B cell (primary cell): ENCODE measurements around the gene VAV2. TPM values are rescaled to one million over a fixed set of nuclear protein-coding genes. Genes with fewer than 3 reads are reported as not detected.
A peak's percentile ranks its signal among the peaks of the same experiment; 100 is the strongest.

Source experiments
- ATAC-seq: fragments of 200-7000 bp; cut with Tn5 transposase; one replicate; pipeline ENCODE4 v1.10.0; 2021; ENCODE audit warnings: low read depth, mild to moderate bottlenecking, moderate number of reproducible peaks, moderate library complexity
- CTCF ChIA-PET: fragments of 350-600 bp; sonication (Branson Sonifier 250); formaldehyde crosslinking; loops from one replicate; lab custom pipeline; 2021; ENCODE audit warnings: antibody characterized with exemption, inconsistent platforms; lab: Charles Lee
- POLR2A ChIA-PET: fragments of 350-600 bp; sonication (Branson Sonifier 250); formaldehyde crosslinking; loops from one replicate; lab custom pipeline; 2021; ENCODE audit warnings: antibody characterized with exemption; lab: Charles Lee
- DNase-seq: peaks from one replicate; pipeline ENCODE4 v3.0.0; 2013
- H2AFZ ChIP-seq: 2 replicates; pipeline ENCODE4 v1.6.1; 2012; ENCODE audit warnings: mild to moderate bottlenecking, low read depth, low read length; ENCODE audit not compliant: insufficient read depth, poor library complexity, severe bottlenecking
- H3K27ac ChIP-seq, 2 donors: 1 replicate in 1 of 2; 2 replicates in 1 of 2; pipeline ENCODE4 v1.5.1; 2012 to 2013; ENCODE audit warnings: low read length in 2 of 2, mild to moderate bottlenecking in 2 of 2, moderate library complexity in 1 of 2
- H3K27me3 ChIP-seq, 4 experiments: fragments of 200-600 bp in 1 of 4; sonication (generic) in 1 of 4; replicated peaks in 1 of 4; 1 replicate in 2 of 4; 2 replicates in 2 of 4; pipeline versions ENCODE4 v1.6.1 to v1.7.0; 2013 to 2016; ENCODE audit warnings: low read length in 3 of 4, mild to moderate bottlenecking in 2 of 4, mixed read lengths in 1 of 4, moderate library complexity in 1 of 4; ENCODE audit not compliant: insufficient read depth in 4 of 4, control insufficient read depth in 3 of 4; ENCODE audit errors: control extremely low read depth in 1 of 4
- H3K36me3 ChIP-seq, 2 experiments: replicated peaks in 1 of 2; 1 replicate in 1 of 2; 2 replicates in 1 of 2; pipeline versions ENCODE4 v1.6.1 to v1.7.1; 2013; ENCODE audit warnings: low read length in 1 of 2; ENCODE audit not compliant: insufficient read depth in 2 of 2, control insufficient read depth in 1 of 2; ENCODE audit errors: control extremely low read depth in 1 of 2, extremely low read depth in 1 of 2
- H3K4me1 ChIP-seq, 2 donors: fragments of 200-600 bp in 1 of 2; sonication (generic) in 1 of 2; 1 replicate in 1 of 2; 2 replicates in 1 of 2; pipeline versions ENCODE4 v1.5.1 to v1.6.1; 2013 to 2017; ENCODE audit warnings: low read length in 2 of 2; ENCODE audit not compliant: control insufficient read depth in 2 of 2, insufficient read depth in 2 of 2
- H3K4me2 ChIP-seq: replicated peaks from 2 replicates; pipeline ENCODE3; 2012; ENCODE audit warnings: mild to moderate bottlenecking, low read depth, low read length; ENCODE audit not compliant: poor library complexity, severe bottlenecking
- H3K4me3 ChIP-seq, 5 experiments: fragments of 200-600 bp in 1 of 5; sonication (generic) in 1 of 5; 1 replicate in 3 of 5; 2 replicates in 2 of 5; pipeline versions ENCODE4 v1.5.1 to v1.7.0; 2011 to 2016; ENCODE audit warnings: low read length in 4 of 5, mild to moderate bottlenecking in 4 of 5, low read depth in 2 of 5, control low read depth in 1 of 5, moderate library complexity in 1 of 5; ENCODE audit not compliant: insufficient read depth in 1 of 5; ENCODE audit errors: control extremely low read depth in 1 of 5, extremely low read depth in 1 of 5
- H3K79me2 ChIP-seq: fragments of 200-600 bp; sonication (generic); one replicate; pipeline ENCODE4 v1.6.0; 2016; ENCODE audit warnings: low read length; ENCODE audit not compliant: control insufficient read depth, insufficient read depth
- H3K9ac ChIP-seq: fragments of 200-600 bp; sonication (generic); 2 replicates; pipeline ENCODE4 v1.6.1; 2017; ENCODE audit warnings: mild to moderate bottlenecking, low read length, moderate library complexity
- H3K9me3 ChIP-seq, 3 donors: one replicate each; pipeline versions ENCODE4 v1.6.1 to v1.7.1; 2013; ENCODE audit warnings: low read length in 2 of 3; ENCODE audit not compliant: control insufficient read depth in 2 of 3, insufficient read depth in 1 of 3; ENCODE audit errors: control extremely low read depth in 1 of 3
- H4K20me1 ChIP-seq: 2 replicates; pipeline ENCODE4 v1.6.0; 2012; ENCODE audit warnings: mild to moderate bottlenecking, low read length; ENCODE audit not compliant: insufficient read depth, control insufficient read depth, poor library complexity, severe bottlenecking
- H3K27ac Mint-ChIP-seq: one replicate; pipeline ENCODE4 v1.8.0; 2021; ENCODE audit warnings: mixed read lengths
- H3K27me3 Mint-ChIP-seq: one replicate; pipeline ENCODE4 v1.8.0; 2021; ENCODE audit warnings: mixed read lengths
- H3K4me1 Mint-ChIP-seq: one replicate; pipeline ENCODE4 v1.8.0; 2021; ENCODE audit warnings: mixed read lengths
- H3K4me3 Mint-ChIP-seq: one replicate; pipeline ENCODE4 v1.8.0; 2021; ENCODE audit warnings: mixed read lengths
- H3K9me3 Mint-ChIP-seq: one replicate; pipeline ENCODE4 v1.8.0; 2022; ENCODE audit warnings: mixed read lengths; ENCODE audit not compliant: insufficient read depth
- EZH2 ChIP-seq: IDR thresholded peaks from 2 replicates; pipeline ENCODE4 v1.6.1; 2012; ENCODE audit warnings: borderline replicate concordance, low read depth, mild to moderate bottlenecking, moderate library complexity, low read length; ENCODE audit not compliant: insufficient read depth, poor library complexity, severe bottlenecking
- WGBS: methylation state at CpG from one replicate; pipeline ENCODE4 v1.1.5; 2013; ENCODE audit warnings: missing lambda C conversion rate; ENCODE audit not compliant: insufficient coverage; 5-methylcytosine and 5-hydroxymethylcytosine counted together
- intact Hi-C: fragments of 100-400 bp; cut with micrococcal nuclease; formaldehyde crosslinking; loops from one replicate; pipeline ENCODE4 v1.10.0; 2022
- polyA plus RNA-seq: library from polyadenylated mRNA; depleted of rRNA; stranded (reverse); fragments of >200 nt; gene quantifications from 2 replicates; pipeline ENCODE4 v1.2.3, GENCODE V29; 2012
- total RNA-seq, 2 donors: library from RNA; stranded (reverse); fragments of 120-200 nt in 1 of 2; gene quantifications; 1 replicate in 1 of 2; 2 replicates in 1 of 2; pipeline versions ENCODE4 v1.2.3 to v1.2.4, GENCODE V29; 2013 to 2022
- TF ChIP-seq, protein P1 (sequence below): fragments of 200-600 bp; IDR thresholded peaks from one replicate; pipeline ENCODE4 v1.8.0; 2022; ENCODE audit warnings: antibody characterized with exemption, mild to moderate bottlenecking

VAV2 gene
- total and polyA plus RNA-seq, 2 donors (not counting 1 experiment from before 2014, with no cell fraction given) = 34.4 to 128 TPM

DNA sequence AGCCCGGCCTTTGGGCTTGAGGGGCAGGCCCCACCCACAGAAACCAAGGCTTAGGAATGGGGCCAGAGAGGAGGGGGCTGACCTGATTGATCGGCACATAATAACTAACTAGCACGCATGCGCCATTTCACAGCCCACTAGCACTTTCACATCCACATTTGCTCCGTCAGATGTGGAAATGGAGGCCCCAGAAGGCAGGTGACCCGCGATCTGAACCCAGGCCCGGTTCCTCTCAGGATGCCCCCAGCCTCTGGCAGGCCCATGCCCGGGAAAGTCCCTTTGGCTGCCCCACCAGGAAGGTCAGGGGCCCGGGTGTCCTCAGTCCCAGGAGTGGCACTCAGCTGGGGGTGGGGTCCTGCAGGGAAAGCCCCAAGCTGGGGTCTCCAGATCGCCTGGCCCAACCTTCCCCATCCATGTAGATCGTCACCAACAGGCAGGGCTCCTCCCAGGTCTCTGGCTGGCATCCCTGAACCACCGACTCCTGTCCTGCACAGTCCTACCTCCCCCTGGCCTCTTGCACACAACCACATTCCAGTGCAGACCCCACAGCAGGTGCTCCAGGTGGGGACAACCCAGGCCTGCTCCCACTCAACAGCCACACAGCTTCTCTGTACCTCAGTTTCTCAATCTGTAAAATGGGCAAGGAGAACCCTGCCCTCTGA lies 46.7 kb downstream of the VAV2 start:
- Mint-ChIP-seq H3K4me1 (peaks cover 78% of the 10 kb centered on the region), H3K27ac (peak overlapping the region; percentile 97), H3K4me3 (peak overlapping the region; percentile 89), H3K9me3 (no peaks in the 10 kb centered on the region), H3K27me3 (no peaks in the 10 kb centered on the region)
- POLR2A ChIA-PET = interaction anchor here (0.8 to 4.2 kb wide), 3 partner anchors 10 to 48 kb away, joined by 3 to 40 read pairs (median 5); no protein-coding TSS in a partner anchor
- Histone ChIP-seq H3K27me3 (no peaks in the 10 kb centered on the region), H3K9me3 (peaks cover 0 to 9% (median 0%) of the 10 kb centered on the region in 3 donors), H4K20me1 (peaks cover 90% of the 10 kb centered on the region), H3K79me2 (peaks cover 100% of the 10 kb centered on the region), H3K9ac (peak overlapping the region; percentile 17), H3K4me1 (peaks cover 34 to 64% of the 10 kb centered on the region in 2 donors), H3K4me2 (peak overlapping the region; percentile 78), H2AFZ (no peak overlapping the region), H3K27ac (peak overlapping the region; percentile 75 to 83), H3K4me3 (peak overlapping the region in 3 of 5 experiments; percentile 1 to 44 (median 25)), H3K36me3 (peaks cover 0 to 19% of the 10 kb centered on the region in 2 experiments)
- 17% methylated on average over 11 of the region's 13 CpGs for WGBS
- ATAC-seq (peak; percentile 74), DNase-seq (peak; percentile 90)
- TF ChIP-seq, protein P1, sequence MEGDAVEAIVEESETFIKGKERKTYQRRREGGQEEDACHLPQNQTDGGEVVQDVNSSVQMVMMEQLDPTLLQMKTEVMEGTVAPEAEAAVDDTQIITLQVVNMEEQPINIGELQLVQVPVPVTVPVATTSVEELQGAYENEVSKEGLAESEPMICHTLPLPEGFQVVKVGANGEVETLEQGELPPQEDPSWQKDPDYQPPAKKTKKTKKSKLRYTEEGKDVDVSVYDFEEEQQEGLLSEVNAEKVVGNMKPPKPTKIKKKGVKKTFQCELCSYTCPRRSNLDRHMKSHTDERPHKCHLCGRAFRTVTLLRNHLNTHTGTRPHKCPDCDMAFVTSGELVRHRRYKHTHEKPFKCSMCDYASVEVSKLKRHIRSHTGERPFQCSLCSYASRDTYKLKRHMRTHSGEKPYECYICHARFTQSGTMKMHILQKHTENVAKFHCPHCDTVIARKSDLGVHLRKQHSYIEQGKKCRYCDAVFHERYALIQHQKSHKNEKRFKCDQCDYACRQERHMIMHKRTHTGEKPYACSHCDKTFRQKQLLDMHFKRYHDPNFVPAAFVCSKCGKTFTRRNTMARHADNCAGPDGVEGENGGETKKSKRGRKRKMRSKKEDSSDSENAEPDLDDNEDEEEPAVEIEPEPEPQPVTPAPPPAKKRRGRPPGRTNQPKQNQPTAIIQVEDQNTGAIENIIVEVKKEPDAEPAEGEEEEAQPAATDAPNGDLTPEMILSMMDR = no peak
- TF ChIP-seq EZH2 = no peak
- CTCF ChIA-PET = interaction anchor here (0.7 to 4.5 kb wide), 8 partner anchors 10 to 163 kb away, joined by 3 to 43 read pairs (median 4); no protein-coding TSS in a partner anchor
- intact Hi-C loops = loop anchor here (1.0 to 10.0 kb wide), 3 partner anchors 119 to 159 kb away; partner anchors contain the start of gene BRD3
